ENCODE measurements around the gene SHISAL2A.

DNA sequence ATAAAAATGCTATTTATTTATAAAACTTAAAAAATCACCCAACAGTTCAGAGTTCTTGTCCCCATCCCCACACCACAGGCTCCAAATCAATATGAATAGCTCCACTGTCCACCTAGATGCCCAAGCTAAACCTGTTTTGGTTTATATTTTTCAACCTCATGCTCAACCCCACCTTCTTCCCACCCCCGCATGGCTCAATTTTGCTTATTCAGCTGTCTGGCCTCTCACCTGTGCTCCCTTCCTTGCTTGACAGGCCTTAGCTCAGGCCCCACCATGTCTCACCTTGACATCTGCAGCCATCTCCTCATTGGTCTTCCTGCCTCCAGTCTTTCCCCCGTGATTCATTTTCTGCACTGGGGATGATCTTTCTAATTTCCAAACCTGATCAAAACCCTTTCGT lies 47.4 kb downstream of the SHISAL2A start:
- TF ChIP-seq CTCF (IDR thresholded peaks at IDR 0.05; ENCODE audit: insufficient read depth, low read depth, low read length): no peak
- no peak for TF ChIP-seq EZH2 (IDR thresholded peaks at IDR 0.05; ENCODE audit: insufficient read depth, low read length)

All from astrocyte (in vitro differentiated cells and primary cell).